ENCODE data around the gene OR10A4.
A peak's percentile ranks its signal among the peaks of the same experiment; 100 is the strongest.
"Not testable (repeated sequence)": the region's sequence is repeated elsewhere in the genome, so short reads cannot be mapped to it uniquely, and the experiment has no call there.

OR10A4 gene

DNA sequence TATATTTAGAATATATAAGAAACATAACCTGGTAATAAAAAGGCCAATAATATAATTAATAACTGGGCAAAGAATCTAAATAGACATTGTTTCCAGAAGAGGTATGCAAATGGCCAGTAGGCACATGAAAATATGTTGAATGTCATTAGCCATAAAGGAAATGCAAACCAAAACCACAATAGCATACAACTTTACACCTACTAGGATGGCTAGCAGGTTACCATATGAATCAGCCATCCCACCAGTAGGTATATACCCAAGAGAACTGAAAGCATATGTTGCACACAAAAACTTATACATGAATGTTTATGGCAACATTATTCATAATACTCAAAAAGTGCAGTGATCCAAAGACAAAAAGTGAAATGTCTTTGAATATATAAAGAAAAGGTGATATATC, 18.6 kb downstream of the OR10A4 start:
- DNase-seq (ENCODE audit: low read depth in 4 of 4, low spot score in 1 of 4): no peak

DNA sequence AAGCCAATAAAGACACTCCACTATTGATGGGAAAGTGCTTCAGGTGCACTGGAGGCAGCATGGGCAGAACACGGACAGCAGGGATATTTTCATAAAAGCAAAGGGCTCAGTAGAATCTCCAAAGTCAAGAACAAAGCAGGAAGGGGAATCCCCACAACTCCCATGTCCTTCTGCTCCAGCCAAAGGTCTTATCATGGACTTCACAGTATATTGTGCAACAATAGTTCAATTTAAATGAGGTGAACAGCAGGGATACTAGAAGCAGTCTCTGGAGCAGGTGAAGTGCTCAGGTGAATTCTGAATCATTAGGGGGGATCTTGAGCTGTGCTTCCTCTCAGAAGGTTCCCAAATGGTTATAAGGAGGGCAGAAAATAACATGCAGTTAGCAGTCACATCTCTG, 22.5 kb downstream of the OR10A4 start:
- no peak for DNase-seq (ENCODE audit: low read depth in 4 of 4, low spot score in 1 of 4)

DNA sequence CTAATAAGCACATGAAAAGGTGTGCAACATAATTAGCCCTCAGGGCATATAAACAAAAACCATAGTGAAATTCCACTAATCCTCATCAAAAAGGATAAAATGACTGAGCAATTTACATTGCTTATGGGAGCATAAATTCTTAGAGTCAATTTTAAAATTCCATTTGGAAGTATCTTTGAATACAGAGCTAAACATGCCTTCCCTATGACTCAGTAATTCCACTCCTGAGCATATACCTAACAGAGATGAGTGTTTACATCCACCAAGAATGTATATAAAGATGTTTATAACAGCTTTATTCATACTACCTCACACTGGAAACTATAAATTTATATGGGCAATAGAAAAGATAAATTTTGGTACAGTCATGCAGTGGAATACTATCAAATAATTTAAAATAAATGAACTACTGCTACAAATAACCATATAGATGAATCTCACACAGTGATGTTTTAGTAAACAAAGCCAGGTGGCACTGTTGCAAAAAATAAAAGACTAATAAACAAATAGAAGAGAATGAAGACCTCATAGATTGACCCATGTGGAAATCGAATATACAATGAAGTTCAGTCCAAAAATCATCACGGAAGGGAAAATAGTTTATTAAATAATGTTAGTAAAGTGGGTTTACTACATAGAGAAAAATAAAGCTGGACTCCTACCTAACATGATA, 24.0 kb downstream of the OR10A4 start:
- DNase-seq (ENCODE audit: low read depth in 4 of 4, low spot score in 1 of 4): no peak

DNA sequence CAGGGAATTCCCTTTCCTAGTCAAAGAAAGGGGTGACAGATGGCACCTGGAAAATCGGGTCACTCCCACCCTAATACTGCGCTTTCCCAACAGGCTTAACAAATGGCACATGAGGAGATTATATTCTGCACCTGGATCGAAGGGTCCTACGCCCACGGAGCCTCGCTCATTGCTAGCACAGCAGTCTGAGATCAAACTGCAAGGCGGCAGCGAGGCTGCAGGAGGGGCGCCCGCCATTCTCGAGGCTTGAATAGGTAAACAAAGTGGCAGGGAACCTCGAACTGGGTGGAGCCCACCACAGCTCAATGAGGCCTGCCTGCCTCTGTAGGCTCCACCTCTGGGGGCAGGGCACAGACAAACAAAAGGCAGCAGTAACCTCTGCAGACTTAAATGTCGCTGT, 28.4 kb downstream of the OR10A4 start:
- not testable (repeated sequence) for DNase-seq (ENCODE audit: low read depth in 4 of 4, low spot score in 1 of 4)

DNA sequence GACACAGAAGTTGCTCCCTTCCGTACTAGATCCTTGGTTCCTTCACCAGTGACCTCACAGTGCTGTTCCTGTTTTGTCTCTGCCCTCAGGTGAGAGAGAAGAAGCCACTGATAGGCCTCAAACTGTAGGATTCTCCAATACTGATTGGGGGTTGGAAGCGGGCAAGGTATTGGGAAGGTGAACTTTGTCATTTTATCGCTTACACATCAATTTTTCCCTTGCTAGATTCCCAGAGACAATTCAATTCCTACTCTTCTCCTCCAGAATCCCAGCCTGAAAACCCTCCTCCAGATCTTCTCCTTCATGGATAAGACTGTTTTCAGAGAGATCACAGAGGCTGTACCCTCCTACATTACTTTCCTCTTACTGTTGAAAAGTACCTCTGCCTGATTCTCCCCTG, 35.0 kb downstream of the OR10A4 start:
- no peak for DNase-seq (ENCODE audit: low read depth in 4 of 4, low spot score in 1 of 4)

DNA sequence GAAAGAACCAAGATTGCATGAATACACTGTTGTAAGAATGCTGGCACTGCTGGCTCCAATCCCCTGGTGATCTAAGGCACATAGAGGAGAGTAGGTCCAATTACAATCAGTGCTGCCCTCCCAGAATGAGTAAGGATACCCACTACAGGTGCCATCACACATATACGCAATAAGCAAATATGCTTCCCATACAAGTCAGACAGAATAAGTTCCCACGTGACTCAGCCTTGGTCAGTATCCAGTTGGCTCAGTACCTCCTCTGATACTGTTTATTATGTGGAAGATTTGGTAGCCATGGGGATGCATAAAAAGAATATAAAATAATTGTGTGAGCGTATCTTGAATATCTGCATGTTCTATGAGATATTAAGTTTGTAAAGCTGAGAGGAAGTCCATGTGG, 35.5 kb downstream of the OR10A4 start:
- no peak for DNase-seq (ENCODE audit: low read depth in 4 of 4, low spot score in 1 of 4)

DNA sequence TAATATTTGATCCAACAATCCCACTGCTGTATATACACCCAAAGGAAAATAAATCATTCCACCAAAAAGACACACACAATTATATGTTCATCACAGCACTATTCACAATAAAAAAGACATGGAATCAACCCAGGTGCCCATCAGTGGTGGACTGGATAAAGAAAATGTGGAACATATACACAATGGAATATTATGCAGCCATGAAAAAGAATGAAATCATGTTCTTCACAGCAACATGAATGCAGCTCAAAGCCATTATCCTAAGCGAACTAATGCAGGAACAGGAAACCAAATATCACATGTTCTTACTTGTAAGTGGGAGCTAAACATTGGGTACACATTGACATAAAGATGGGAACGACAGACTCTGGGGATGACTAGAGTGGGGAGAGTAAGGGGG, 43.3 kb downstream of the OR10A4 start:
- no peak for DNase-seq (ENCODE audit: low read depth in 4 of 4, low spot score in 1 of 4)

DNA sequence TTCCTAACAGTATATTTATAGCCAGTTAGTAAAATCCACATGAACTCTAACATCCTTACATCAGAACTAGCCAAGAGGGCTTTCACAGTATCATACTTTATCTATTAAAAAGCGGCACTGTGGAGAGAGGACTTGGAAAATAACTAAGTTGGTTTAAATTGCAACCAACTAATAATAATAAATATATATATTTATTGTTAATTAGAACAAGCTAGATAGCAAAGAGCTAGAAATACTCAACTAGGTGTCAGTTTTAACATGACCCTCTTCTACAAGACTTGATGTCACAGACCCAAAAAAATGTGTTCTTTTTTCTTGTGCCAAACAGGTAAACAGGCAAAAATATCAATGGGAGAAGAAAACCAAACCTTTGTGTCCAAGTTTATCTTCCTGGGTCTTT, 44.3 kb downstream of the OR10A4 start, which contains the start of gene OR2D3:
TSS of gene OR2D3 (plus strand) at position 301 of the 400 bp plus-strand sequence. CDS start at position 301, 0 bp downstream.
- no peak for DNase-seq (ENCODE audit: low read depth in 4 of 4, low spot score in 1 of 4)

DNA sequence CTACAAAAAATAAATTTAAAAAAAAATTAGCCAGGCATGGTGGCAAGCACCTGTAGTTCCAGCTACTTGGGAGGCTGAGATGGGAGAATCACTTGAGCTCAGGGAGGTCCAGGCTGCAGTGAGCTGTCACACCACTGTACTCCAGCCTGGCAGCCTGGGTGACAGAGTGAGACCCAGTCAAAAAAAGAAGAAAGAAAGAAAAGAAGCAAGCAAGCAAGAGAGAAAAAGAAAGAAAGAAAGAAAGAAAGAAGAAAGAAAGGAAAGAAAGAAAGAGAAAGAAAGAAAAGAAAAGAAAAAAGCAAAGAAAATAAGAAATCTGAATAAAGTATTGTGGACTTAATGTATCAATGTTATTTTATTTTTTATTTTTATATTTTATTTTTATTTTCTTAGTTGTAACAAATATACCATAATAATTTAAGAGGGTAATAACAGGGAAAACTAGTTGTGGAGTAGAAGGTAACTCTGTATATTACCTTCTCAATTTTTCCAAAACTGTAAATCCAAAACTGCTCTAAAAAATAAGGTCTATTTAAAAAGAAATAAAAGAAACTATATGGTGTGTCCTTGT, 48.7 kb downstream of the OR10A4 start:
- DNase-seq (ENCODE audit: low read depth in 4 of 4, low spot score in 1 of 4): no peak

DNA sequence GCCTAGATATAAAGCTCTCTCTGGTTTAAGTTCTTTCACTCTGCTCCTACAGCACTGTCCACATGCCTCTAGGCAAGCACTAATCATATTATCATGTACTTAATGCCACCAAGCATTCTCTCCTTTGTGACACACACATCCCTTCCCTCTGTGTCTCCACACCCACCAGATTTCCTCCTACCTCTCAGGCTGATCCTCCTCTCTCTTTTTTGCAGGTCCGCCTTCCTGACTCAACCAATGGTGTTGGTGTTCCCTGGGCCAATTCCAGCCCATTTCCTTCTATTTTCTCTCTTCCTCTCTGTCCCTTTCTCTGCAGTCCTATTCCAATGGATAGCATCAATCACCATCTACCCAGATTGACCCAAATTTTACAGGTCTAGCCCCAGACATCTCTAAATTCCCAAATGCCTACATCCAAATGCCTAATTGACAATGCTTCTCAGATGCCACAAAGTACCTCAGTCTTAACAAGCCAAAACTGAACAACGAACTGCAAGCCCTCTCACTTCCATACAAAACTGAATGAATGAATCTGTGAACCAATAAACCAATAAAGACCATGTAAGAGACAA, 49.3 kb downstream of the OR10A4 start:
- DNase-seq (ENCODE audit: low read depth in 4 of 4, low spot score in 1 of 4): no peak

DNA sequence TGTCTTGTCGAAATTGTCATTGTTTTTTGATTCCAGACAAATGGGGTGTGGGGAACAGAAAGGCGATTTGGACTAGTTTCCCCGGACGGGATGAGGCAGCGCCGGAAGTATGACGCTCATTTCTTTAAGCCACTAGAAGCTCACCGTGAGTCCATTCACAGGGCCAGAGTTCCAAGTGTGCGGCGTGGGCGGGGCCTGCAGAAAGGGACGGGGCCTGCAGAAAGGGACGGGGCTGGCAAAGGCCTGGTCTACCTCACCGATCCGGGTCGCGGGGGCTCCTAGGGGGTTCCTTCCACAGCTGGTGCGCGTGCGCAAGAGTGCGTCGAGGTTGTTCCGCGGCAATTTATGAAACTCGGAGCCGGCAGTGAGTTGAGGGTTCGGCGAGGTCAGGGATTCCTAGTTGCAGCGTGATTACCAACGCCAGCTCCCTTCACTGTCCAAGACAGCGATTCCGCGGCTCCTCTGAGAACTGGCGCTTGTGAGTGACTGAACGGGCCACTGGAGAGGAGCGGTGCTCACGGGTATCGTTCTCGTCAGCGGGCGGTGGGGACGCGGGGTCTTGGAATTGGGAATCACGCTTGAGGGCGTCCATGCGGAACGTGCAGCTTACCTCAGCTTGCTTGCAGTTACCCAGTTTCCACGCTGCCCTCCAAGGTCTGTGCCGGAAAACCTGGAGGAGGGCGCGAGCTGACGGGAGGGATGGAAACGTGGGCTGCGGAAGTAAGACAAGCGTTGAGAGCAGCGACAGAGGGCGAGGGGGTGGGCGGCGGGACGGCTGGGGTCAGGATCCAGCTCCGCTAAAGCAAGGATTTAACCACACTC, 50.0 kb downstream of the OR10A4 start, which contains the start of gene ZNF215:
TSS of gene ZNF215 (plus strand) at position 219 of the 822 bp plus-strand sequence. CDS start 5,847 bp downstream, outside the sequence.
- DNase-seq (ENCODE audit: low read depth in 4 of 4, low spot score in 1 of 4): peak in 3 of 4 experiments; percentile 3 to 14 (median 11)

DNA sequence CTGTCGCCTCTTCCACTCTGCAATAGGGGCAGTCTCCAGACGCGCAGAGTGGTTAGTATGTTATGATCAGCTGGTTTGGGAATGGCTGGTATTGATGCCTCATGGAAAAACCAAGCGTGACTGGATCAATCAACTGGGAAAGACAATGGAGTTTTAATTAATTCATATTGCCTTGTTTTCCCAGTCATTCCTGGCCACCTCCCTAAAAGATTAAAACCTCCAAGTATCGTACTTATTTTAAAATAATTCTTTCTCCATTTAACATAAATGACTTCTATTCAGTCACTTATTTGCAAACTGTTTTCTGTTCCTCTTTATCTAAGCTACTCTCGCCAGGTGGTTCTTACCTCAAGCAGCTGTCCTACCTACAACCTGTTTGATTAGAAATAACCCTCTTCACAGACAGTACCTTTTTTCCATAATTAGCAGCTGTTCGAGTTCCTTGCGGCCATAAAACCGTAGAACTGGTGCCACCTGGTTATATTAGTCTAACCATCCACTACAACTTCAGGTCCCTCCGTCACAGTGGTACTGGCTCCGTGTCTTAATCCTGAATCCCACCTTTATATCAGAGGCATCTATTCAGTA, 50.7 kb downstream of the OR10A4 start:
- DNase-seq (ENCODE audit: low read depth in 4 of 4, low spot score in 1 of 4): no peak
